ENCODE data around the gene ZDHHC8.
A peak's percentile ranks its signal among the peaks of the same experiment; 100 is the strongest.
"Not testable (repeated sequence)": the region's sequence is repeated elsewhere in the genome, so short reads cannot be mapped to it uniquely, and the experiment has no call there.

Gene ZDHHC8

GRCh38 chr22:20156611-20157429 is 25.2 kb downstream of the ZDHHC8 start:
- peak; percentile 96 for DNase-seq (ENCODE audit: low spot score)
- peak; percentile 97 for TF ChIP-seq CTCF (IDR thresholded peaks at IDR 0.05; ENCODE audit: extremely low read depth, insufficient read depth, missing control alignments)
- in situ Hi-C loops (cut with MboI; ENCODE audit: low pct_unique_long_range_greater_than_20kb, low sequenced_read_pairs, unreplicated experiment) = loop anchor here (10.0 kb wide), 1 partner anchor 138 kb away; no protein-coding TSS in a partner anchor

GRCh38 chr22:20157430-20158183 is 26.0 kb downstream of the ZDHHC8 start:
- no peak for TF ChIP-seq CTCF (IDR thresholded peaks at IDR 0.05; ENCODE audit: extremely low read depth, insufficient read depth, missing control alignments)
- in situ Hi-C loops (cut with MboI; ENCODE audit: low pct_unique_long_range_greater_than_20kb, low sequenced_read_pairs, unreplicated experiment) = loop anchor here (10.0 kb wide), 1 partner anchor 137 kb away; no protein-coding TSS in a partner anchor
- DNase-seq (ENCODE audit: low spot score) = no peak

- no peak for DNase-seq (ENCODE audit: low spot score)
- in situ Hi-C loops (cut with MboI; ENCODE audit: low pct_unique_long_range_greater_than_20kb, low sequenced_read_pairs, unreplicated experiment) = loop anchor here (10.0 kb wide), 1 partner anchor 136 kb away; no protein-coding TSS in a partner anchor
- TF ChIP-seq CTCF (IDR thresholded peaks at IDR 0.05; ENCODE audit: extremely low read depth, insufficient read depth, missing control alignments) = no peak
Observed at GRCh38 chr22:20158391-20159036, 26.9 kb downstream of the ZDHHC8 start.

- no peak for TF ChIP-seq CTCF (IDR thresholded peaks at IDR 0.05; ENCODE audit: extremely low read depth, insufficient read depth, missing control alignments)
- DNase-seq (ENCODE audit: low spot score) = no peak
- in situ Hi-C loops (cut with MboI; ENCODE audit: low pct_unique_long_range_greater_than_20kb, low sequenced_read_pairs, unreplicated experiment) = loop anchor here (10.0 kb wide), 1 partner anchor 136 kb away; no protein-coding TSS in a partner anchor
Observed at GRCh38 chr22:20159076-20159475, 27.5 kb downstream of the ZDHHC8 start.

- in situ Hi-C loops (cut with MboI; ENCODE audit: low pct_unique_long_range_greater_than_20kb, low sequenced_read_pairs, unreplicated experiment) = loop anchor here (10.0 kb wide), 1 partner anchor 135 kb away; no protein-coding TSS in a partner anchor
- not testable (repeated sequence) for DNase-seq (ENCODE audit: low spot score)
Observed at GRCh38 chr22:20159531-20159930, 27.9 kb downstream of the ZDHHC8 start.

GRCh38 chr22:20160041-20160440 is 28.4 kb downstream of the ZDHHC8 start:
- in situ Hi-C loops (cut with MboI; ENCODE audit: low pct_unique_long_range_greater_than_20kb, low sequenced_read_pairs, unreplicated experiment) = no loop called here
- DNase-seq (ENCODE audit: low spot score) = no peak
- no peak for TF ChIP-seq CTCF (IDR thresholded peaks at IDR 0.05; ENCODE audit: extremely low read depth, insufficient read depth, missing control alignments)

Data from GM13977 (cell line).